Mesenchymal stem cell (in vitro differentiated cells and primary cell): ENCODE results near the gene ESYT2.

Experiments used
- DNase-seq: peaks from one replicate; pipeline ENCODE4 v3.0.0-alpha.2; 2013
- H2AFZ ChIP-seq: one replicate; pipeline ENCODE4 v1.6.1; 2013; ENCODE audit warnings: low read depth, mild to moderate bottlenecking, control low read depth, inconsistent platforms, low read length, moderate library complexity
- H2AK5ac ChIP-seq: 2 replicates; pipeline ENCODE4 v1.6.1; 2013; ENCODE audit warnings: low read length, moderate library complexity, mild to moderate bottlenecking, inconsistent platforms; ENCODE audit not compliant: severe bottlenecking
- H2BK120ac ChIP-seq: one replicate; pipeline ENCODE4 v1.6.1; 2013; ENCODE audit warnings: low read depth, mild to moderate bottlenecking, inconsistent platforms, low read length, moderate library complexity
- H2BK12ac ChIP-seq, 2 experiments: one replicate each; pipeline ENCODE4 v1.6.1; 2013; ENCODE audit warnings: inconsistent platforms in 2 of 2, low read length in 2 of 2, mild to moderate bottlenecking in 2 of 2, moderate library complexity in 2 of 2, control low read depth in 1 of 2
- H2BK15ac ChIP-seq: one replicate; pipeline ENCODE4 v1.6.1; 2013; ENCODE audit warnings: mild to moderate bottlenecking, low read depth, inconsistent platforms; ENCODE audit not compliant: poor library complexity, severe bottlenecking
- H2BK5ac ChIP-seq: 2 replicates; pipeline ENCODE4 v1.6.1; 2013; ENCODE audit warnings: low read depth, mild to moderate bottlenecking, low read length, control low read depth, inconsistent platforms; ENCODE audit not compliant: poor library complexity, severe bottlenecking
- H3K14ac ChIP-seq, 2 experiments: one replicate each; pipeline ENCODE4 v1.6.1; 2013; ENCODE audit warnings: inconsistent platforms in 2 of 2, low read length in 2 of 2, control low read depth in 1 of 2, mild to moderate bottlenecking in 1 of 2, moderate library complexity in 1 of 2
- H3K18ac ChIP-seq, 2 experiments: one replicate each; pipeline ENCODE4 v1.6.1; 2013; ENCODE audit warnings: inconsistent platforms in 2 of 2, low read length in 2 of 2, control low read depth in 1 of 2, low read depth in 1 of 2, mild to moderate bottlenecking in 1 of 2
- H3K23ac ChIP-seq, 2 experiments: one replicate each; pipeline ENCODE4 v1.6.1; 2013; ENCODE audit warnings: inconsistent platforms in 2 of 2, low read length in 2 of 2, mild to moderate bottlenecking in 2 of 2, moderate library complexity in 2 of 2, control low read depth in 1 of 2
- H3K27ac ChIP-seq: 2 replicates; pipeline ENCODE4 v1.5.1; 2013; ENCODE audit warnings: mild to moderate bottlenecking, moderate library complexity, low read length, control low read depth, inconsistent platforms; ENCODE audit not compliant: poor library complexity, severe bottlenecking
- H3K27me3 ChIP-seq, 2 experiments: 2 replicates each; pipeline versions ENCODE4 v1.6.1 to v1.7.0; 2013; ENCODE audit warnings: low read length in 2 of 2, mild to moderate bottlenecking in 2 of 2, moderate library complexity in 2 of 2, control low read depth in 1 of 2, inconsistent platforms in 1 of 2; ENCODE audit not compliant: control insufficient read depth in 1 of 2, insufficient read depth in 1 of 2
- H3K36me3 ChIP-seq, 2 experiments: 2 replicates each; pipeline versions ENCODE4 v1.6.1 to v1.7.0; 2013; ENCODE audit warnings: low read length in 2 of 2, control low read depth in 1 of 2, inconsistent platforms in 1 of 2, low read depth in 1 of 2, mild to moderate bottlenecking in 1 of 2; ENCODE audit not compliant: insufficient read depth in 2 of 2, control insufficient read depth in 1 of 2
- H3K4ac ChIP-seq, 2 experiments: one replicate each; pipeline ENCODE4 v1.6.1; 2013; ENCODE audit warnings: inconsistent platforms in 2 of 2, low read length in 2 of 2, mild to moderate bottlenecking in 2 of 2, moderate library complexity in 2 of 2, control low read depth in 1 of 2, low read depth in 1 of 2
- H3K4me1 ChIP-seq: 2 replicates; pipeline ENCODE4 v1.6.1; 2013; ENCODE audit warnings: low read depth, low read length, control low read depth; ENCODE audit not compliant: control insufficient read depth, insufficient read depth
- H3K4me2 ChIP-seq: 2 replicates; pipeline ENCODE4 v1.6.1; 2013; ENCODE audit warnings: low read length, mild to moderate bottlenecking, inconsistent platforms; ENCODE audit not compliant: poor library complexity, severe bottlenecking
- H3K4me3 ChIP-seq, 2 experiments: 2 replicates each; pipeline versions ENCODE4 v1.5.1 to v1.7.0; 2013; ENCODE audit warnings: low read length in 2 of 2, mild to moderate bottlenecking in 2 of 2, control low read depth in 1 of 2, low read depth in 1 of 2; ENCODE audit not compliant: insufficient read depth in 1 of 2
- H3K79me1 ChIP-seq: replicated peaks from 2 replicates; pipeline ENCODE4 v1.6.1; 2013; ENCODE audit warnings: mild to moderate bottlenecking, control low read depth, low read length, inconsistent platforms; ENCODE audit not compliant: poor library complexity, severe bottlenecking
- H3K9ac ChIP-seq: 2 replicates; pipeline ENCODE4 v1.7.0; 2013; ENCODE audit warnings: mild to moderate bottlenecking, low read length, moderate library complexity
- H3K9me3 ChIP-seq: 2 replicates; pipeline ENCODE4 v1.7.0; 2013; ENCODE audit warnings: mild to moderate bottlenecking, low read length; ENCODE audit not compliant: control insufficient read depth
- H4K8ac ChIP-seq: one replicate; pipeline ENCODE4 v1.6.1; 2013; ENCODE audit warnings: inconsistent platforms, mild to moderate bottlenecking, low read length, moderate library complexity
- H4K91ac ChIP-seq: one replicate; pipeline ENCODE4 v1.6.1; 2013; ENCODE audit warnings: mild to moderate bottlenecking, low read length, inconsistent platforms
- WGBS: methylation state at CpG from one replicate; pipeline ENCODE4 v1.1.7; 2013; ENCODE audit warnings: mixed read lengths; 5-methylcytosine and 5-hydroxymethylcytosine counted together

ESYT2 gene

DNA sequence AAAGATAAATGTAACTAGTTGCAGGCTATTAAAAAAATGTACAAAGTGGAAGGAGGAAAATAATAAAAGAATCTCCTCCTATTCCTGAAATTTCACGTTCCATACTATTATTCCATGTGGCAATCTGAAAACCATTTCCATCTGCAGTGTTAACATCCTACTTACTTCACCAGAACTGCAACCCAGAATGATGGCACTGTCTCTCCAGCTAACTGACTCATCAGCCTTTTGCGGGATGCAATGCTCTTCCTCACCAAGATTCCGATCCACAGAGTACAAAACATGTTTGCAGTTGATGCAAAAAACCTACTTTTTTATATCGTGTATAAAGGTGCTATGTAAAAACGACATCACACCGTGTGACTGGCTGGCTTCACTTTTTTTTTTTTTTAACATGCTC is 50.8 kb downstream of the ESYT2 start:
- Histone ChIP-seq H3K4me1 (no peaks in the 10 kb centered on the region), H3K79me1 (peaks cover 22% of the 10 kb centered on the region), H2BK15ac (no peak overlapping the region), H3K4me3 (no peak overlapping the region), H2BK5ac (no peak overlapping the region), H2BK12ac (no peak overlapping the region), H4K8ac (no peak overlapping the region), H3K4ac (no peak overlapping the region), H3K23ac (no peak overlapping the region), H3K27ac (no peak overlapping the region), H2BK120ac (no peak overlapping the region), H2AFZ (no peak overlapping the region), H3K14ac (no peak overlapping the region), H3K9me3 (no peaks in the 10 kb centered on the region), H3K27me3 (no peaks in the 10 kb centered on the region), H3K36me3 (peaks cover 29 to 84% of the 10 kb centered on the region in 2 experiments), H2AK5ac (no peak overlapping the region), H3K4me2 (no peak overlapping the region), H4K91ac (no peak overlapping the region), H3K9ac (peak overlapping the region; percentile 3), H3K18ac (no peak overlapping the region)
- 80% methylated on average over 4 of the region's 6 CpGs for WGBS
- peak; percentile 70 for DNase-seq

DNA sequence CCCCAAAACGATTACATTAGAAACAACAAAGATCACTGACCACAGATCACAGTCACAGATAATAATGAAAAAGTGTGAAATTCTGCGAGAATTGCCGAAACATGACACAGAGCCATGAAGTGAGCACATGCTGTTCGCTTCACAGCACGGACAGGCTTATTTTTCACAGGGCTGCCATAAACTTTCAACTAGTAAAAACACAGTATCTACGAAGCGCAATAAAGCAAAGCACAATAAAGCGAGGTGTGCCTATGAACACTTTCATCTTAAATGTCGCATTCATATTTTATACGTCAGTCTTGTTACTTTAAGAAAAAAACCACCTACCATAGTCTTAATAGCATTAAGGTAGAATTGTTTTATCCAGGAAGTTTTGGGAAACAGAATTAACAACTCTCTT is 51.5 kb downstream of the ESYT2 start:
- Histone ChIP-seq H3K79me1 (peaks cover 27% of the 10 kb centered on the region), H3K27ac (no peak overlapping the region), H3K14ac (no peak overlapping the region), H2AFZ (no peak overlapping the region), H2AK5ac (no peak overlapping the region), H3K27me3 (no peaks in the 10 kb centered on the region), H3K4me2 (no peak overlapping the region), H4K91ac (no peak overlapping the region), H3K4ac (no peak overlapping the region), H3K23ac (no peak overlapping the region), H2BK5ac (no peak overlapping the region), H3K9me3 (no peaks in the 10 kb centered on the region), H2BK120ac (no peak overlapping the region), H4K8ac (no peak overlapping the region), H3K4me1 (no peaks in the 10 kb centered on the region), H3K36me3 (peaks cover 26 to 84% of the 10 kb centered on the region in 2 experiments), H2BK12ac (no peak overlapping the region), H3K4me3 (no peak overlapping the region), H2BK15ac (no peak overlapping the region), H3K9ac (no peak overlapping the region), H3K18ac (no peak overlapping the region)
- 91% methylated on average over 10 of the region's 10 CpGs for WGBS
- DNase-seq, result no peak

DNA sequence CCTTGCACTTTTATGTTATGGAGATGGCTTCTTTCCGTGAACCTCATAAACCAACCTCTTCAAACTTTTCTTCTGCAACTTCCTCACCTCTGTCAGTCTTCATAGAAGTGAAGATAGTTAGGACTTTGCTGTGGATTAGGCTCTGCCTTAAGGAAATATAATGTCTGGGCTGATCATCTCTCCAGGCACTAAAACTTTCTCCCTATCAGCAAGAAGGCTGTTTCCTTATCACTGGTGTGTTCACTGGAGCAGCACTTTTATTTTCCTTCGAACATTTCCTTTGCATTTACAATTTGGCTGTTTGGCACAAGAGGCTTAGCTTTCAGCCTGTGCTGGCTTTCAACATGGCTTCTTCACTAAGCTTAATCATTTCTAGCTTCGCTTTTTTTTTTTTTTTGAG is 52.8 kb downstream of the ESYT2 start:
- no peak for DNase-seq
- H2BK12ac ChIP-seq, result no peak overlapping the region
- no peak overlapping the region for H3K9ac ChIP-seq
- no peak overlapping the region for H3K4me3 ChIP-seq
- H2BK120ac ChIP-seq, result no peak overlapping the region
- no peaks in the 10 kb centered on the region for H3K27me3 ChIP-seq
- no peaks in the 10 kb centered on the region for H3K9me3 ChIP-seq
- H3K4ac ChIP-seq, result no peak overlapping the region
- WGBS, result 100% methylated on average over 2 of the region's 3 CpGs
- no peak overlapping the region for H3K4me2 ChIP-seq
- no peak overlapping the region for H3K27ac ChIP-seq
- H2BK15ac ChIP-seq, result no peak overlapping the region
- no peak overlapping the region for H3K14ac ChIP-seq
- H3K4me1 ChIP-seq, result no peaks in the 10 kb centered on the region
- H3K23ac ChIP-seq, result no peak overlapping the region
- H3K18ac ChIP-seq, result no peak overlapping the region
- peaks cover 21 to 81% of the 10 kb centered on the region in 2 experiments for H3K36me3 ChIP-seq
- H2BK5ac ChIP-seq, result no peak overlapping the region
- H2AK5ac ChIP-seq, result no peak overlapping the region
- no peak overlapping the region for H4K8ac ChIP-seq
- H3K79me1 ChIP-seq, result peaks cover 32% of the 10 kb centered on the region
- no peak overlapping the region for H2AFZ ChIP-seq
- no peak overlapping the region for H4K91ac ChIP-seq

DNA sequence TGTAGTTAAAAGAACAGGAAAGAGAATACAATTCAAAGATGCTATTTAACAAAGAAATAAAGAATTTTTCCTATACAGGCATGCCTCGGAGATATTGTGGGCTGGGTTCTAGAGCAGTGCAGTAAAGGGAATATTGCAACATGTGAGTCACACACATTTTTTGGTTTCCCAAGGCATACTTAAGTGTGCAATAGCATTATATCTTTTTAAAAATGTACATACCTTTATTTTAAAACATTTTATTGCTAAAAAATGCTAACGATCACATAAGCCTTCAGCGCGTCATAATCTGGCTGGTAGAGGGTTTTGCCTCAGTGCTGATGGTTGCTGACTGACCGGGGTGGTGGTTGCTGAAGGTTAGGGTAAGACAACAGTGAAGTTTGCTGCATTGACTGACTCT is 54.4 kb downstream of the ESYT2 start:
- no peaks in the 10 kb centered on the region for H3K9me3 ChIP-seq

More for the DNA sequence above, 54.4 kb downstream of the ESYT2 start:
- Histone ChIP-seq H2BK5ac (no peak overlapping the region), H4K8ac (no peak overlapping the region), H2BK12ac (no peak overlapping the region), H3K27ac (no peak overlapping the region), H2BK15ac (no peak overlapping the region), H2AFZ (no peak overlapping the region), H3K4ac (no peak overlapping the region), H3K36me3 (peaks cover 14 to 73% of the 10 kb centered on the region in 2 experiments), H3K4me3 (no peak overlapping the region), H3K14ac (no peak overlapping the region), H3K18ac (no peak overlapping the region), H3K9ac (no peak overlapping the region), H4K91ac (no peak overlapping the region), H2AK5ac (no peak overlapping the region), H3K27me3 (no peaks in the 10 kb centered on the region), H3K23ac (no peak overlapping the region), H3K79me1 (peaks cover 30% of the 10 kb centered on the region), H3K4me2 (no peak overlapping the region), H2BK120ac (no peak overlapping the region), H3K4me1 (no peaks in the 10 kb centered on the region)
- DNase-seq, result no peak
- 95% methylated on average over 5 of the region's 5 CpGs for WGBS
